NCI-H82 treated with DMSO at 0.1 percent for 48 hours (cell line): ENCODE data around the gene NKX6-2.
"Not testable (repeated sequence)": the region's sequence is repeated elsewhere in the genome, so short reads cannot be mapped to it uniquely, and the experiment has no call there.

ENCODE experiments used
- DNase-seq: peaks from one replicate; lab custom pipeline; 2025; ENCODE audit not compliant: unreplicated experiment; lab: John Stamatoyannopoulos, UW

NKX6-2 gene

GRCh38 chr10:132799865-132800264 lies 13.9 kb upstream of the NKX6-2 start:
- DNase-seq: no peak

- no peak for DNase-seq
These were observed 12.9 kb upstream of the NKX6-2 start for GRCh38 chr10:132798876-132799275.

- DNase-seq: no peak
These were observed 12.5 kb upstream of the NKX6-2 start for GRCh38 chr10:132798403-132798802.

GRCh38 chr10:132797986-132798385 lies 12.0 kb upstream of the NKX6-2 start:
- DNase-seq: not testable (repeated sequence)

- DNase-seq: no peak
These were observed 10.9 kb upstream of the NKX6-2 start for GRCh38 chr10:132796846-132797245.

GRCh38 chr10:132793871-132794849 lies 8.2 kb upstream of the NKX6-2 start:
- DNase-seq: peak; percentile 30

- DNase-seq: no peak
These were observed 7.3 kb upstream of the NKX6-2 start for GRCh38 chr10:132793213-132793612.

GRCh38 chr10:132792796-132793195 lies 6.8 kb upstream of the NKX6-2 start:
- DNase-seq: no peak

- DNase-seq: not testable (repeated sequence)
These were observed 6.2 kb upstream of the NKX6-2 start for GRCh38 chr10:132792099-132792498.

- no peak for DNase-seq
These were observed 5.2 kb upstream of the NKX6-2 start for GRCh38 chr10:132790934-132791829.

- no peak for DNase-seq
These were observed 4.5 kb upstream of the NKX6-2 start for GRCh38 chr10:132790470-132790869.

GRCh38 chr10:132789659-132790148 lies 3.8 kb upstream of the NKX6-2 start:
- DNase-seq: no peak

- DNase-seq: no peak
These were observed 2.9 kb upstream of the NKX6-2 start for GRCh38 chr10:132788831-132789219.

- DNase-seq: no peak
These were observed 2.4 kb upstream of the NKX6-2 start for GRCh38 chr10:132788180-132788830.

GRCh38 chr10:132787495-132788179 lies 1.7 kb upstream of the NKX6-2 start:
- no peak for DNase-seq

- no peak for DNase-seq
These were observed 1.0 kb upstream of the NKX6-2 start for GRCh38 chr10:132786884-132787494.

GRCh38 chr10:132786476-132786883 lies 533 bp upstream of the NKX6-2 start:
- no peak for DNase-seq

- no peak for DNase-seq
These were observed 853 bp downstream of the NKX6-2 start for GRCh38 chr10:132784866-132785722.
